ENCODE data around the gene CDK11B.

CDK11B gene

DNA sequence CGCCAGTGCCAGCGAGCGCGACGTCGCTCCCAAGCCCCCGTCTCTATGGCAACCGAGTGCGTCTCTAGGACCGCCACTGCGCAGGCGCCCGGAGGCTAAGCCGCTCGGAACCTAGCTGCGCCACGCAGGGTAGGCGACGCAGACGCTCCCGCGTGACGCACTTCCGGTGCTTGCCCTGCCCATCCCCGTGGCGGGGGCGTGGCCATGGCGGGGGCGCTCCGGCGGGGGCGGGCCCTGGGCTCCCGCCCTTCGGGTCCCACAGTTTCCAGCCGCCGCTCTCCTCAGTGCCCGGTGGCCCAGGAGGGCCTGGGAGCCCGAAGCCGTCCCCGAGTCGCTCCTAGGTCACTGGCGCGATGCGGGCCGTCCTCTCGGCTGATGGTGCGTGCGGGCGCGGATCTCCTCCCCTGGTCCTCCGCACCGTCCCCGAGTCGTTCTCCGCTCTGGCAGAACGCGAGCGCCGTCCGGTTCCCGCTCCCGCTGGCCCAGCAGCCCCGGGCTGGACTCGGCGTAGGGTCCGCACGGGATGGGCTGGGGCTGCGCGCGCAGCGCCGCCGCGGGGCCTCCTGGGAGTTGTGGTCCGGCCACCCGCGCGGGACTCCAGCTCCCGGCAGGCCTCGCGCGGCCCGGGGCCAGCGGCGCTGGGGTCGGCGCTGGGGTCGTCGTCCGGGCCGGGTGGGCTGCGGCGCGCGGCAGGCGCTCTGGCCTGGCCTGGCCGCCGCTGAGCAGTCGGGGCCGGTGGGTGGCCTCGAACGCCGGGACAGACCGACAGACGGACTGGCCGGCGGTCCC is 43.4 kb downstream of the CDK11B start, which contains the start of gene MIB2:
Gene MIB2, plus strand, starts transcription at position 245 of the 789 bp plus-strand sequence. CDS start 7,953 bp downstream, outside the sequence.
- H3K4me3 ChIP-seq (replicated peaks; ENCODE audit: insufficient read depth, low read length), result peak within 1 kb of the TSS; percentile 68
- TF ChIP-seq, protein P1, sequence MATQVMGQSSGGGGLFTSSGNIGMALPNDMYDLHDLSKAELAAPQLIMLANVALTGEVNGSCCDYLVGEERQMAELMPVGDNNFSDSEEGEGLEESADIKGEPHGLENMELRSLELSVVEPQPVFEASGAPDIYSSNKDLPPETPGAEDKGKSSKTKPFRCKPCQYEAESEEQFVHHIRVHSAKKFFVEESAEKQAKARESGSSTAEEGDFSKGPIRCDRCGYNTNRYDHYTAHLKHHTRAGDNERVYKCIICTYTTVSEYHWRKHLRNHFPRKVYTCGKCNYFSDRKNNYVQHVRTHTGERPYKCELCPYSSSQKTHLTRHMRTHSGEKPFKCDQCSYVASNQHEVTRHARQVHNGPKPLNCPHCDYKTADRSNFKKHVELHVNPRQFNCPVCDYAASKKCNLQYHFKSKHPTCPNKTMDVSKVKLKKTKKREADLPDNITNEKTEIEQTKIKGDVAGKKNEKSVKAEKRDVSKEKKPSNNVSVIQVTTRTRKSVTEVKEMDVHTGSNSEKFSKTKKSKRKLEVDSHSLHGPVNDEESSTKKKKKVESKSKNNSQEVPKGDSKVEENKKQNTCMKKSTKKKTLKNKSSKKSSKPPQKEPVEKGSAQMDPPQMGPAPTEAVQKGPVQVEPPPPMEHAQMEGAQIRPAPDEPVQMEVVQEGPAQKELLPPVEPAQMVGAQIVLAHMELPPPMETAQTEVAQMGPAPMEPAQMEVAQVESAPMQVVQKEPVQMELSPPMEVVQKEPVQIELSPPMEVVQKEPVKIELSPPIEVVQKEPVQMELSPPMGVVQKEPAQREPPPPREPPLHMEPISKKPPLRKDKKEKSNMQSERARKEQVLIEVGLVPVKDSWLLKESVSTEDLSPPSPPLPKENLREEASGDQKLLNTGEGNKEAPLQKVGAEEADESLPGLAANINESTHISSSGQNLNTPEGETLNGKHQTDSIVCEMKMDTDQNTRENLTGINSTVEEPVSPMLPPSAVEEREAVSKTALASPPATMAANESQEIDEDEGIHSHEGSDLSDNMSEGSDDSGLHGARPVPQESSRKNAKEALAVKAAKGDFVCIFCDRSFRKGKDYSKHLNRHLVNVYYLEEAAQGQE (IDR thresholded peaks at IDR 0.05; ENCODE audit: insufficient replicate concordance, low read depth), result no peak
- TF ChIP-seq POLR2AphosphoS5 (IDR thresholded peaks at IDR 0.05; ENCODE audit: low read depth) (peak; percentile 71; the same call in 1 of the 2 replicates), GABPA (IDR thresholded peaks at IDR 0.05; ENCODE audit: low read depth) (peak; percentile 79)
- no peaks in the 10 kb centered on the region for H3K27me3 ChIP-seq (ENCODE audit: insufficient read depth, poor library complexity, severe bottlenecking)
- DNase-seq (ENCODE audit: low read depth in 1 of 2, low spot score in 1 of 2), result peak; percentile 97 to 98
- peak within 1 kb of the TSS; percentile 95 for H3K27ac ChIP-seq (replicated peaks)

DNA sequence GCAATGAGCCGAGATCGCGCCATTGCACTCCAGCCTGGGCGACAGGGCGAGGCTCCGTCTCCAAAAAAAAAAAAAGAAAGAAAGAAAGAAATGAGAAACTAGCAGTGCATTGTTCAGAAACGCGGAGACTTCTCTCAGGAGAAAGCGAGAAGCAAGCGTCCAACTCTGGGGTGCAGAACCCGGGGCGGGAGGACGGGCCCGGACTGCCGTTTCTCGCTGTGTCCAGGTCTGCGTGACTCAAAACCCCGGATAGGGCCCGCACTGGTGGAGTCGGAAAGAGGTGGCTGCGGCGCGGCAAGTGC is 43.9 kb downstream of the CDK11B start:
- no peak for TF ChIP-seq GABPA (IDR thresholded peaks at IDR 0.05; ENCODE audit: low read depth)
- TF ChIP-seq POLR2AphosphoS5 (IDR thresholded peaks at IDR 0.05; ENCODE audit: low read depth), result no peak
- TF ChIP-seq, protein P1 (IDR thresholded peaks at IDR 0.05; ENCODE audit: insufficient replicate concordance, low read depth), result no peak
- TF ChIP-seq, protein P2, sequence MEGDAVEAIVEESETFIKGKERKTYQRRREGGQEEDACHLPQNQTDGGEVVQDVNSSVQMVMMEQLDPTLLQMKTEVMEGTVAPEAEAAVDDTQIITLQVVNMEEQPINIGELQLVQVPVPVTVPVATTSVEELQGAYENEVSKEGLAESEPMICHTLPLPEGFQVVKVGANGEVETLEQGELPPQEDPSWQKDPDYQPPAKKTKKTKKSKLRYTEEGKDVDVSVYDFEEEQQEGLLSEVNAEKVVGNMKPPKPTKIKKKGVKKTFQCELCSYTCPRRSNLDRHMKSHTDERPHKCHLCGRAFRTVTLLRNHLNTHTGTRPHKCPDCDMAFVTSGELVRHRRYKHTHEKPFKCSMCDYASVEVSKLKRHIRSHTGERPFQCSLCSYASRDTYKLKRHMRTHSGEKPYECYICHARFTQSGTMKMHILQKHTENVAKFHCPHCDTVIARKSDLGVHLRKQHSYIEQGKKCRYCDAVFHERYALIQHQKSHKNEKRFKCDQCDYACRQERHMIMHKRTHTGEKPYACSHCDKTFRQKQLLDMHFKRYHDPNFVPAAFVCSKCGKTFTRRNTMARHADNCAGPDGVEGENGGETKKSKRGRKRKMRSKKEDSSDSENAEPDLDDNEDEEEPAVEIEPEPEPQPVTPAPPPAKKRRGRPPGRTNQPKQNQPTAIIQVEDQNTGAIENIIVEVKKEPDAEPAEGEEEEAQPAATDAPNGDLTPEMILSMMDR (IDR thresholded peaks at IDR 0.05; ENCODE audit: insufficient read depth, low read length), result no peak
- TF ChIP-seq SPI1 (IDR thresholded peaks at IDR 0.05; ENCODE audit: borderline replicate concordance, low read depth), result no peak

DNA sequence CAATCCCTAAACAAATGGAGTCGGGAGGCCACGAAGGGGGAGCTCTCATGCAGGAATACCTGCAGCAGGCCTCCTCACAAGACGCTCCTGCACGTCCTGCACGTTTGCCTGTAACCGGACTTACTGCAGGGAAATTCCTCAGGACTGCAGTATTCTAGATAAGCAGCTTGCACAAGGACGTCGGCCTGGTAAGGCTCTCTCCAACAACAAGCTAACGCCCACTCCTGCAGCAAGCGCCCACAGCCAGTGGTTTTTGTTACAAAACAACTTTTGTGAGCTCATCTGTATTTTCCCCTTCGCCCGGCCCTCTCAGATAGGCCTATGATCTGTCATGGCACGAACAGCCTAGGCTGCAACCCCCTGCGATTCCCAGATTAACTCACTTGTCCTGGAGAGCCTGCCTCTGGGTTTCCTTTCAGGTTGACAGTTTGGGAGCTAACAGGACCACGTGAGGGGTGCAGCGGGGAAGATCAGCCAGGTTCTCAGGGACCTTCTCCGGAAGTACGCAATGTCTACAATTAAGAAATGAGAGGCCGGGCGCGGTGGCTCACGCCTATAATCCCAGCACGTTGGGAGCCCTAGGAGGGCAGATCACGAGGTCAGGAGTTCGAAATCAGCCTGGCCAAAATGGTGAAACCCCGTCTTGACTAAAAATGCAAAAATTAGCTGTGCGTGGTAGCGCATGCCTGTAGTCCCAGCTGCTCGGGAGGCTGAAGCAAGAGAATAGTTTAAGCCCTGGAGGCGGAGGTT is 44.4 kb downstream of the CDK11B start:
- DNase-seq (ENCODE audit: low read depth in 1 of 2, low spot score in 1 of 2), result peak in 1 of 2 experiments; percentile 93
- peak overlapping the region; percentile 95 for H3K27ac ChIP-seq (replicated peaks)

More for the DNA sequence above, 43.9 kb downstream of the CDK11B start:
- no peak for DNase-seq (ENCODE audit: low read depth in 1 of 2, low spot score in 1 of 2)
- H3K27me3 ChIP-seq (ENCODE audit: insufficient read depth, poor library complexity, severe bottlenecking), result no peaks in the 10 kb centered on the region
- H3K27ac ChIP-seq (replicated peaks), result peak overlapping the region; percentile 95
- peak overlapping the region; percentile 68 for H3K4me3 ChIP-seq (replicated peaks; ENCODE audit: insufficient read depth, low read length)

DNA sequence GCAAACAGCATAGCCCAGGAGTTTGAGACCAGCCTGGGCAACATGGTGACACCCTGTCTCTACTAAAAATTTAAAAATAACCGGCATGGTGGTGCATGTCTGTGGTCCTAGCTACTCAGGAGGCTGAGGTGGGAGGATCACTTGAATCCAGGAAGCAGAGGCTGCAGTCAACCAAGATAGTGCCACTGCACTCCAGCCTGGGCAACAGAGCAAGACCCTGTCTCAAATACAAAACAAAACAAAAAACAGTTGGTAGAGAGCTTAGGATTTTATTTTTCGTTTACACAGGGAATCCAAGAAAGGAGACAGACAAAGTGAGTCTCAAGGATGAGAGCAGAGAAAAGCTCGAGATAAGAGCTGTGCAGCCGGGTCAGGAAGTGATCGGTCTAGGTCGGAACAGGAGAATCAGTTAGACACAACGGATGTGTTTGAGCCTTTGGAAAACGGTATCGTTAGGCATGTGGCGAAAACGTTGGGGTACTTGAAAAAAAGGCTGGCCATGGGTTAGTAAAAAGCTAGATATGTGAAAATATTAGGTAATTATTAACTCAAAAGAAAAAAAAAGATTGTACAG is 45.2 kb downstream of the CDK11B start:
- peak overlapping the region; percentile 68 for H3K4me3 ChIP-seq (replicated peaks; ENCODE audit: insufficient read depth, low read length)

More for the DNA sequence above, 44.4 kb downstream of the CDK11B start:
- TF ChIP-seq POLR2AphosphoS5 (IDR thresholded peaks at IDR 0.05; ENCODE audit: low read depth) (no peak), GABPA (IDR thresholded peaks at IDR 0.05; ENCODE audit: low read depth) (peak; percentile 64)
- Histone ChIP-seq H3K4me3 (replicated peaks; ENCODE audit: insufficient read depth, low read length) (peak overlapping the region; percentile 68), H3K27me3 (ENCODE audit: insufficient read depth, poor library complexity, severe bottlenecking) (no peaks in the 10 kb centered on the region)

DNA sequence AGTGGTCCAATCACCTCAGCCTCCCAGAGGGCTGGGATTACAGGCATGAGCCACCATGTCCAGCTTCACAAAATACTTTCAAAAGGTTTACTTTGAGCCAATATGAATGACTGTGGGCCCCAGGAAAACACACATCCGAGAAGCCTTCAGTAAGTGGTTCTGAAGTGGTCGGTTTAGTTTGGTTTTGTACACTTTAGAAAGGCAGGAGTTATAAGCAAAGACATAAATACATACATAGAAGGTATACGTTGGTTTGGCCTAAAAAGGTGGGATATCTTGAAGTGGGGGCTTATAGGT is 46.8 kb downstream of the CDK11B start:
- H3K27me3 ChIP-seq (ENCODE audit: insufficient read depth, poor library complexity, severe bottlenecking), result no peaks in the 10 kb centered on the region
- no peak for DNase-seq (ENCODE audit: low read depth in 1 of 2, low spot score in 1 of 2)
- no peak overlapping the region for H3K4me3 ChIP-seq (replicated peaks; ENCODE audit: insufficient read depth, low read length)
- TF ChIP-seq, protein P2 (IDR thresholded peaks at IDR 0.05; ENCODE audit: insufficient read depth, low read length), result no peak
- H3K27ac ChIP-seq (replicated peaks), result no peak overlapping the region

More for the DNA sequence above, 45.2 kb downstream of the CDK11B start:
- DNase-seq (ENCODE audit: low read depth in 1 of 2, low spot score in 1 of 2), result no peak
- TF ChIP-seq GABPA (IDR thresholded peaks at IDR 0.05; ENCODE audit: low read depth) (no peak), SPI1 (IDR thresholded peaks at IDR 0.05; ENCODE audit: borderline replicate concordance, low read depth) (no peak)
- no peaks in the 10 kb centered on the region for H3K27me3 ChIP-seq (ENCODE audit: insufficient read depth, poor library complexity, severe bottlenecking)
- peak overlapping the region; percentile 95 for H3K27ac ChIP-seq (replicated peaks)

All from HL-60 (cell line).